AG04450 (cell line): ENCODE measurements around the gene ZNF277. TPM values are rescaled to one million over a fixed set of nuclear protein-coding genes. Genes with fewer than 3 reads are reported as not detected.

Experiments
- CTCF ChIA-PET: fragments of 300-600, 350-600 bp; formaldehyde crosslinking; extraction: SDS; loops from one replicate; lab custom pipeline; 2022; ENCODE audit warnings: antibody characterized with exemption, inconsistent platforms; lab: Charles Lee
- POLR2A ChIA-PET: fragments of 350-600 bp; formaldehyde crosslinking; extraction: SDS; loops from one replicate; lab custom pipeline; 2021; ENCODE audit warnings: antibody characterized with exemption, inconsistent platforms; lab: Yijun Ruan, JAX
- DNase-seq: peaks from one replicate; pipeline ENCODE4 v3.0.0-alpha.2; 2011; ENCODE audit warnings: low read depth, low spot score
- H3K27ac ChIP-seq: one replicate; pipeline ENCODE4 v1.5.1; 2012; ENCODE audit warnings: low read depth, low read length, control low read depth
- H3K27me3 ChIP-seq: one replicate; pipeline ENCODE4 v1.6.0; 2012; ENCODE audit warnings: low read length; ENCODE audit not compliant: control insufficient read depth, insufficient read depth
- H3K4me3 ChIP-seq: 2 replicates; pipeline ENCODE4 v1.5.1; 2011; ENCODE audit warnings: mild to moderate bottlenecking, low read depth, low read length, control low read depth
- H3K9me3 ChIP-seq: 2 replicates; pipeline ENCODE4 v1.5.1; 2012; ENCODE audit warnings: low read length; ENCODE audit not compliant: control insufficient read depth, insufficient read depth
- polyA plus RNA-seq: library from polyadenylated mRNA; depleted of rRNA; stranded (reverse); fragments of >200 nt; gene quantifications from 2 replicates; pipeline ENCODE4 v1.2.3, GENCODE V29; 2011
- TF ChIP-seq, protein P1 (sequence below): IDR thresholded peaks from 2 replicates; pipeline ENCODE4 v1.5.1; 2011; ENCODE audit warnings: low read depth, low read length, control low read depth, inconsistent platforms

ZNF277 gene
- polyA plus RNA-seq, 1 experiment, result 30.3 TPM

- no peak for DNase-seq
- Histone ChIP-seq H3K27ac (no peak overlapping the region), H3K9me3 (no peaks in the 10 kb centered on the region), H3K27me3 (no peaks in the 10 kb centered on the region), H3K4me3 (no peak overlapping the region)
- ChIA-PET CTCF (interaction anchor here (0.7 kb wide), 1 partner anchor 168 kb away, joined by 4 read pairs; no protein-coding TSS in a partner anchor), POLR2A (no interaction called here)
- TF ChIP-seq, protein P1, sequence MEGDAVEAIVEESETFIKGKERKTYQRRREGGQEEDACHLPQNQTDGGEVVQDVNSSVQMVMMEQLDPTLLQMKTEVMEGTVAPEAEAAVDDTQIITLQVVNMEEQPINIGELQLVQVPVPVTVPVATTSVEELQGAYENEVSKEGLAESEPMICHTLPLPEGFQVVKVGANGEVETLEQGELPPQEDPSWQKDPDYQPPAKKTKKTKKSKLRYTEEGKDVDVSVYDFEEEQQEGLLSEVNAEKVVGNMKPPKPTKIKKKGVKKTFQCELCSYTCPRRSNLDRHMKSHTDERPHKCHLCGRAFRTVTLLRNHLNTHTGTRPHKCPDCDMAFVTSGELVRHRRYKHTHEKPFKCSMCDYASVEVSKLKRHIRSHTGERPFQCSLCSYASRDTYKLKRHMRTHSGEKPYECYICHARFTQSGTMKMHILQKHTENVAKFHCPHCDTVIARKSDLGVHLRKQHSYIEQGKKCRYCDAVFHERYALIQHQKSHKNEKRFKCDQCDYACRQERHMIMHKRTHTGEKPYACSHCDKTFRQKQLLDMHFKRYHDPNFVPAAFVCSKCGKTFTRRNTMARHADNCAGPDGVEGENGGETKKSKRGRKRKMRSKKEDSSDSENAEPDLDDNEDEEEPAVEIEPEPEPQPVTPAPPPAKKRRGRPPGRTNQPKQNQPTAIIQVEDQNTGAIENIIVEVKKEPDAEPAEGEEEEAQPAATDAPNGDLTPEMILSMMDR, result no peak
Observed at GRCh38 chr7:112293416-112293815, 86.9 kb downstream of the ZNF277 start.

GRCh38 chr7:112296432-112296831, 89.9 kb downstream of the ZNF277 start:
- no peak overlapping the region for H3K27ac ChIP-seq
- H3K9me3 ChIP-seq, result no peaks in the 10 kb centered on the region
- POLR2A ChIA-PET, result no interaction called here
- TF ChIP-seq, protein P1, result no peak
- CTCF ChIA-PET, result no interaction called here
- DNase-seq, result no peak
- H3K4me3 ChIP-seq, result no peak overlapping the region
- no peaks in the 10 kb centered on the region for H3K27me3 ChIP-seq

DNA sequence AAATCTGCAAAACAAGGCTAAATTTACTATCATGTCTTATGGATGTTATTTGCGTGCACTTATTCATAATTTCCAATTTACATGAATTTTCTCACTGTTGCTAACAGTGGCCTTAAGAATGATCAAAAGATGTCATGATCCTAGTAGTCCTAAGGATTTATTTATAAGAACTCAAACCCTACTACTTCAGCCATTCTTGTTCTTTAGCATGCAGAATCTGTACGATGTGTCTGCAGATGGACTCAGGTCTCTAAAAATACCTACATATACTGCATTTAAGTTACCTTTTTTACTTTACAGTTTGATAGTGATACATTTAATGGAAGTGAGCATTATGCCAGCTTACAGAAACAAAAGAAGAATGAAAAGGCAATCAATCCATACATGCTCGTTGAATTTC, 91.2 kb downstream of the ZNF277 start:
- ChIA-PET CTCF (no interaction called here), POLR2A (no interaction called here)
- Histone ChIP-seq H3K9me3 (no peaks in the 10 kb centered on the region), H3K27ac (no peak overlapping the region), H3K4me3 (no peak overlapping the region), H3K27me3 (no peaks in the 10 kb centered on the region)
- DNase-seq, result no peak
- TF ChIP-seq, protein P1, result no peak

DNA sequence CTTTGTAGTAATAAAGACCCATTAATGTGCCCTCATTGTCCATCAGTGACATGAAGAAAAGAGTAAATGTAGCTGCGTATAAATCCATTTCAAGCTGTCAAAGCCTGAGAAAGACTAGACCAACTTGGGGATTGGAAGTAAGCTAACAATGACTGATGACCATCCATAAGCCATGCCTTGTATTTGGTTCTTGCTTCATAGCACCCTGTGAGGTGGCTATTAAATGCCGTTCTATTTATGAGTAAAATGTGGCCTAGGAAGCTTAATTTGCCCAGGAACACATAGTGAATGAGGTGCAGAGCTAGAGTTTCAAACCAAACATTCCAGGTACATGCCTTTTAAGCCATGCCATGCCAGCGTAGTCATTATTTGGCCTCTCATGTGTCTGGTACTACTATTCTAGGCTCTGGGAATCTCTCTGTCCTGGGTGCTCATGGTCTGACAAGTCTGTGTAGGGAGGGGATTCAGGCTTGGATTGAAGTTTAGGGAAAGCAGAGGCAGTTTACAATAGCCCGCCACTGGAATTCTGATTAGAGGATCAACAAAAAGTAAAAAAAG, 92.1 kb downstream of the ZNF277 start:
- POLR2A ChIA-PET, result no interaction called here

GRCh38 chr7:112300072-112300471, 93.6 kb downstream of the ZNF277 start:
- POLR2A ChIA-PET, result no interaction called here
- Histone ChIP-seq H3K27me3 (no peaks in the 10 kb centered on the region), H3K27ac (no peak overlapping the region), H3K9me3 (no peaks in the 10 kb centered on the region), H3K4me3 (no peak overlapping the region)
- TF ChIP-seq, protein P1, result no peak
- no peak for DNase-seq
- CTCF ChIA-PET, result no interaction called here

More for the DNA sequence above, 92.1 kb downstream of the ZNF277 start:
- no peaks in the 10 kb centered on the region for H3K27me3 ChIP-seq
- TF ChIP-seq, protein P1, result no peak
- CTCF ChIA-PET, result no interaction called here
- no peak overlapping the region for H3K27ac ChIP-seq
- no peak overlapping the region for H3K4me3 ChIP-seq
- DNase-seq, result no peak
- H3K9me3 ChIP-seq, result no peaks in the 10 kb centered on the region
